CMK (cell line): Measurements from ENCODE around the gene CDH13.

Experiments
- DNase-seq: peaks from one replicate; pipeline ENCODE4 v3.0.0-alpha.2; 2010; ENCODE audit warnings: low read depth

CDH13 gene

GRCh38 chr16:83118365-83118764, 491.6 kb downstream of the CDH13 start:
- DNase-seq: no peak

GRCh38 chr16:83125999-83126568, 499.3 kb downstream of the CDH13 start:
- no peak for DNase-seq

GRCh38 chr16:83128041-83128440, 501.3 kb downstream of the CDH13 start:
- DNase-seq: no peak

- no peak for DNase-seq
These were observed 503.3 kb downstream of the CDH13 start for GRCh38 chr16:83130039-83130438.

GRCh38 chr16:83134638-83135037, 507.9 kb downstream of the CDH13 start:
- no peak for DNase-seq

DNA sequence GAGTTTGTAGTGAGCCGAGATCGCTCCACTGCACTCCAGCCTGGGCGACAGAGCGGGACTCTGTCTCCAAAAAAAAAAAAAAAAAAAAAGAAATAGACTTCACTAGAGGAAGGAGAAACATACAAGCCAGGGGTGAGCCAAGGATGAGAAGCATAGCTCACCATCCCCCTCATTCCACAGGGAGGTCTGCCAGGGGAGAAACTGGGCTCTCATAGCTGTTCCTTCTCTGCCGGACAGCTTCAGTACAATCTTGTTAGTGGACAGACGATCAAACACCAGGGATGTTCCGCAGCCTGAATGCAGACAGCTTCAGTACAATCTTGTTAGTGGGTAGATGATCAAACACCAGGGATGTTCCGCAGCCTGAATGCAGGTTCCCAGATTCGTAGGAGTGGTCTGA, 509.6 kb downstream of the CDH13 start:
- DNase-seq: no peak

- no peak for DNase-seq
These were observed 510.2 kb downstream of the CDH13 start for GRCh38 chr16:83136924-83137323.

DNA sequence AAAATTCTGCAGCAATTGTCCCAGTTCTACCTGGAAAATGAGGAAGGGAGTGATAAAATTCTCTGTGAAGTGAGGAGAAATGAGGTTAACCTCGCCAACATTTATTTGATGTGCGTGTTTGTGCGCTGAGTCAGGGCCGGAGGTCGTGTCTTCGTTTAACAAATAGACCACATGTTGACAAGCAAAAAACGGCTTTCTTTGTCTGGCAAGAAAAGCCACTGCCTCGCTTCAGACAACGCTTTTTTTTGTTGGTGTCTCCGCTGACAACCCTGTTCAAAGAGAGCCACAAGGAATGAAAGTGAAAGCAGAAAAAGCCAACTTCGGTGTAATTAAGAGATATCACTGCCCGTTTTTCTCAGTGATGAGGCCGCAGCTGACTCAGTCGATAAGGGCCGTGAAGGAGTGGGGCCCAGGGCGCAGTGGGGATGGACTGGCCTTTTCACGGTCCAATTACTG, 510.6 kb downstream of the CDH13 start:
- DNase-seq: no peak

GRCh38 chr16:83137894-83138293, 511.1 kb downstream of the CDH13 start:
- DNase-seq: no peak

DNA sequence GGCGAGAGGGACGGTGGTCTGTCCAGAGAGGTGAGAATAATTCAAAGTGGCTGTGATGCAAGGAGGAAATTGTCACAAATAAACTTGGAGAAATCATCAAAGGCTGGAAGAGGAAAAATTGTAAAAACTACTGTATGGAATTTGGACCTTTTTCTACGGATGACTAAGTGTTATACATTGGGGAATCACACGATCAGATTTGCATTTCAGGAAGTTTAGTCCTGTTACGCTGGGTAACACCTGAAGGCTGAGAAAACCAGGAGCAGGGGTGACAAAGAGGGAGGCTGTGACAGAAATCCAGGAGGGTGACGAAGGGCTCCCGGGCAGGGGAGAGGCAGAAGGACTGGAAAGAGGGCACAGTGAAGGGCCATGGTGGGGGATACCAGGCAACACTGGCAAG, 511.7 kb downstream of the CDH13 start:
- no peak for DNase-seq

DNA sequence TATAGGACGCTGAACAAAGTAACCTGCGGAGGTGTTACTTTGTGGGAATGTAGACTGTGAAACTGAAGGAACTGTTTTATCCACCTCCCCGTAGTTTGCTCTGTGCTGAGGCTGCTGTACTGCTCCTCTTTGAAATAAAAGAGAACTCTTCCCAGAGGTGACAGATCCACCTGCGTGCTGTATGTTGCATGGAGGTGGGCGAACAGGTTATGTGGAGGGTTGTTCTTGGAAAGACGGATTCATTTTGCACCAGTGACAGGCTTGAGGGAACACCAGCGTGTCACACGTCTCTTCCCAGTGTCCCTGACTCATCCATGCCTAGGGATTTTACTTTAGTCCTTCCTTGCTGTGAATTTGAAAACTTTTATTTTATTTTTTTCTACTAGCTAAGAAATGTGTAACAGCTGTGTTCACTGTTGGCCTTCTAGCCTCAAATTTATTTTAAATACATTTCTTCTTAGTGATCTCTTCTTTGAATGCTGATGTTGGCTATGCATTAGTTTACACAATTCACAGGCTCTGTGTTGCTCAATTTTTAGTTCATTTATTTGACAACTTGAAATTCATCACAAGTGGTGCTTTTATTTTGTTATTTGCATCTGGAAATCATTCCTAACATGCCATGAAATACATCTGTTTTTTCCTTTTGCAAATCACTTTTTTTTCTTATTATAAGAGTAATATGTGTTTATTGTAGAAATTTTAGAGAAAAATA, 512.4 kb downstream of the CDH13 start:
- no peak for DNase-seq

DNA sequence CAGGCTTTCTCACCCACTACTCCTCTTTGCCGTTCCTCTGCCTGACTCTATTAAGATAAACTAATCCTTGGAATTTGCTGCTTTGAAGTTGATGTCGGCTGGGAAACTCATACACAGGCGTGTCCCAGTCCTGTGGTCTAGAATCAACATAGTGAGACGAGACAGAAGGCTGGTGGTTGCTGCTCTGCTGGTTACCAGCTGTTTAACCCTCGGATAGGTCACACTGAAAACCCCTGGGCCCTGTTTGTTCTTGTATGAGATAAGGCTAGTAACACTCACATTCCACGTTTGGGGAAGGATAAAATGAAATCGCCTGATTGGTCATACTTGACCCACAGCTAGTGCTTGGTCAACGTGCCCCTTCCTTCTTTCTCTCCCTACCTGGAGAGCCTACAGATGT, 517.0 kb downstream of the CDH13 start:
- DNase-seq: no peak

GRCh38 chr16:83145297-83145696, 518.5 kb downstream of the CDH13 start:
- no peak for DNase-seq

DNA sequence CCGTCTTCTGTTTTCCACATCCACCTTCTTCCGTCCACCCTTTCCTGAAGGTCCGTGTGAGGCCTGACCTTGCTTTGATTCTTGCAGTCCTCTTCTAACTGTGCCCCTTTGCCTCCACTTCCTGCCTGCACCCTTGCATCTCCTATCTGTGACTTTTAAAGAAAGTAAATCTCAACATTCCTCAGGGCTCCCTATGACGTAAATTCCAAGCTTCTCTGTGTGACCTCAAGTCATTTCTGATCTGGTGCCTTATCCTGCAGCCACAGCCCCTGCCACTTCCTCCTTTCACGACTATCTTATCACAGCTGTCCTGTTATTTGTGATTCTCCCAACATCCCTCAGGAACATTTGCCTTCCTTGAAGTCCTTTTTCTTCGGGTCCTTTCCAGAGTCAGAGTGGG, 520.5 kb downstream of the CDH13 start:
- DNase-seq: no peak

GRCh38 chr16:83158320-83158957, 531.7 kb downstream of the CDH13 start:
- no peak for DNase-seq

- no peak for DNase-seq
These were observed 532.3 kb downstream of the CDH13 start for GRCh38 chr16:83159049-83159448.

DNA sequence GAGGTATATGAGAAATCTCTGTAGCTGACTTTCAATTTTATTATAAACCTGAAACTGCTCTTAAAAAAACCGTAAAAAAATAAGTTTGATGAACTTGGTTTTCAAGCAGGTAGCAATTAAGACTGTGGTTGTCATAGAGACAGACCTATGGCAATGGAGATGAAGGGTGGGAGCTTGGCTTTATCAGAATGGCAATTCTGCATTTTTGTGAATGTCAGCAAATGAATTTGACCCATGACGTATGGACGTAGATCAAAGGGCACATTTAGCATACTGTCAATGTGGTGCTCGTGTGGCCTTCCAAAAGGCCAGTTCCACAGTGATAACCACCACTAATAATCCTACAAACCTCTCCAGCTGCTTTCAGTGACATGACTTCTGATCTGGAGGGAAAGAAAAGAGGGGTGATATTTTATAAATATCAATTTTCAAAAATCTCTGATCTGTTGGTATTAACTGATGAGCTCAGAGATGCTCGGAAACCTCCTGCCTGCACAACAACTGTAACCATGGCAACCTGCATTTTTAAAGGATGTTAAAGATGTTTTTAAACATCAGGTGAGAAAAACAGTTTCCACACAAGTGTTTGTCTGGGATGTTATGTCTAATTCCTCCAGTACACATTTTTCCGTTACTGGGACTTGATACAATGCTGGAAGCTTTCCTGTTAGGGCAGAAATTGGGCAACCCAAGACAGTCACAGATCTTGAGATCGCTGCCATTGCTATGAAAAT, 533.7 kb downstream of the CDH13 start:
- no peak for DNase-seq

- DNase-seq: no peak
These were observed 536.0 kb downstream of the CDH13 start for GRCh38 chr16:83162791-83163190.

- DNase-seq: no peak
These were observed 538.0 kb downstream of the CDH13 start for GRCh38 chr16:83164816-83165215.

GRCh38 chr16:83171396-83171795, 544.6 kb downstream of the CDH13 start:
- DNase-seq: no peak

DNA sequence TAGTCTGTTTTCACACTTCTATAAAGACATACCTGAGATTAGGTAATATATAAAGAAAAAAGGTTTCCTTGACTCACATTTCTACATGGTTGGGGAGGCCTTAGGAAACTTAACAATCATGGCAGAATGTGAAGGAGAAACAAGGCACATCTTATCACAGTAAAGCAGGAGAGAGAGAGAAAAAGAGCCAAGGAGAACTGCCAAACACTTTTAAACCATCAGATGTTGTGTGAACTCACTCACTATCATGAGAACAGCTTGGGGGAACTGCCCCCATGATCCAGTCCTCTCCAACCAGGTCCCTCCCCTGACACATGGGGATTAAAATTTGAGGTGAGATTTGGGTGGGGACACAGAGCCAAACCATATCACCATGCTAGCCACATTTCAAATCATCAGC, 547.9 kb downstream of the CDH13 start:
- DNase-seq: no peak

DNA sequence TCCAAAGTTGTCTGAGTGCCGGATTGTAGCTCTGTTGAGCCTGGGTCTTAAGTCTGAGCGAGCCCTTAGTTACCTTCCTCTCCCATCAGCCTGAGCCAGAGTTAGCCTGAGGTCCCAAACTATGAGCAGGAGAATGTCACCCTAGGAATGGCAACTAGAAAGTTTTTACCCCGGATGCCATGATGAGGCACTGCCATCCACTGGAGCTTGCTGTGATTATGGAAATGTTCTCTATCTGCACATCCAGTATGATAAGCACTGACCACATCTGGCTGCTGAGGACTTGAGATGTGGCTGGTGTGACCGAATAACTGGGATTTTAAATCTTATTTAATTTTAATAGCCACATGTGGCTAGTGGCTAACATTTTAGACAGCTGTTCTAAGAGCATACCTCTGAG, 550.0 kb downstream of the CDH13 start:
- DNase-seq: no peak

DNA sequence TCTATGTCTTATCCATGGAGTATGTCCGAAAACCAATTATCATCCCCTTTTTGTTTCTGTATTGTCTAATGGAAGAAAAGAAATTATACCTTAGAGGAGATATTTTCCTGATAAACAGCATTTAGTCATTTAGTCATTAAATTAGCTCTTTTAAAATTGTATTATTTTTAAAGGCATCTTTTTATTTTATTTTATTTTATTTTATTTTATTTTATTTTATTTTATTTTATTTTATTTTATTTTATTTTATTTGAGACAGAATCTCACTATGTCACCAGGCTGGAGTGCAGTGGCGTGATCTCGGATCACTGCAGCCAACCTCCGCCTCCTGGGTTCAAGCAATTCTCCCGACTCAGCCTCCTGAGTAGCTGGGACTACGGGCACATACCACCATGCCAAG, 559.1 kb downstream of the CDH13 start:
- DNase-seq: no peak
